KMS-11 (cell line): ENCODE data around the gene NPIPB6.
"Not testable (repeated sequence)": the region's sequence is repeated elsewhere in the genome, so short reads cannot be mapped to it uniquely, and the experiment has no call there.

Source experiments
- H2AFZ ChIP-seq: fragments of 200-600 bp; sonication (generic); 2 replicates; pipeline ENCODE4 v1.6.1; 2016; ENCODE audit warnings: antibody characterized with exemption, mixed run types, low read depth
- H3K27ac ChIP-seq: fragments of 200-600 bp; sonication (generic); 2 replicates; pipeline ENCODE4 v1.6.1; 2016; ENCODE audit warnings: mild to moderate bottlenecking, mixed run types
- H3K27me3 ChIP-seq: fragments of 200-600 bp; sonication (generic); 2 replicates; pipeline ENCODE4 v1.6.1; 2017; ENCODE audit warnings: mild to moderate bottlenecking, low read depth, mixed run types, moderate library complexity; ENCODE audit not compliant: insufficient read depth
- H3K36me3 ChIP-seq: fragments of 200-600 bp; sonication (generic); 2 replicates; pipeline ENCODE4 v1.6.1; 2017; ENCODE audit warnings: mild to moderate bottlenecking, mixed run types; ENCODE audit not compliant: insufficient read depth
- H3K4me1 ChIP-seq: fragments of 200-600 bp; sonication (generic); 2 replicates; pipeline ENCODE4 v1.6.1; 2016; ENCODE audit warnings: mild to moderate bottlenecking, low read depth, mixed run types; ENCODE audit not compliant: poor library complexity, severe bottlenecking
- H3K4me2 ChIP-seq: fragments of 200-600 bp; sonication (generic); 2 replicates; pipeline ENCODE4 v1.7.0; 2016; ENCODE audit warnings: mild to moderate bottlenecking, mixed run types
- H3K4me3 ChIP-seq: fragments of 200-600 bp; sonication (generic); IDR thresholded peaks from 2 replicates; pipeline ENCODE4 v1.6.1; 2017; ENCODE audit warnings: low read depth, low read length, mixed read lengths; ENCODE audit not compliant: insufficient read depth
- H3K79me2 ChIP-seq: fragments of 200-600 bp; sonication (generic); 2 replicates; pipeline ENCODE4 v1.6.1; 2016; ENCODE audit warnings: low read depth, mixed run types; ENCODE audit not compliant: insufficient read depth
- H3K9ac ChIP-seq: fragments of 200-600 bp; sonication (generic); 2 replicates; pipeline ENCODE4 v1.6.1; 2016; ENCODE audit warnings: mild to moderate bottlenecking, mixed run types
- H4K20me1 ChIP-seq: fragments of 200-600 bp; sonication (generic); 2 replicates; pipeline ENCODE4 v1.6.1; 2016; ENCODE audit warnings: mild to moderate bottlenecking, mixed run types; ENCODE audit not compliant: insufficient read depth

The NPIPB6 gene

DNA sequence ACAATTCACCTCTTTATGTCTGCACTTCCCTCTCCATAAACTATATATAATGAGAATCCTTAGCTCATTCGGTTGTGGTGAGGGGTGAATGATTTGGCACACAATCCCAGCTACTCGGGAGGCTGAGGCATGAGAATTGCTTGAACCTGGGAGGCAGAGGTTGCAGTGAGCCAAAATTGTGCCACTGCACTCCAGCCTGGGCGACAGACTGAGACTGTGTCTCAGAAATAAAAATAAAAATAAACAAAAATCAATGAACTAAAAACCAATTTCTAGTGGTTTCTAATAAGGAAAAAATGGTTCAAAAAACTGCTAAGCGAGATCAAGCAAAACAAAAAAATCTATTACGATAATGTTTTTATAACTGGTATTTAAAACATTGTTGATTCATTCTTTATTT lies at the start of gene NPIPB6:
Gene NPIPB6 (minus strand): TSS at position 101 of the 400 bp plus-strand sequence. CDS start 686 bp downstream, outside the sequence.
- H3K79me2 ChIP-seq, H2AFZ ChIP-seq, H3K9ac ChIP-seq, H3K27ac ChIP-seq, H3K27me3 ChIP-seq, H3K36me3 ChIP-seq, H4K20me1 ChIP-seq, H3K4me2 ChIP-seq, H3K4me3 ChIP-seq: not testable (repeated sequence)
- peaks cover 11% of the 10 kb centered on the region for H3K4me1 ChIP-seq

DNA sequence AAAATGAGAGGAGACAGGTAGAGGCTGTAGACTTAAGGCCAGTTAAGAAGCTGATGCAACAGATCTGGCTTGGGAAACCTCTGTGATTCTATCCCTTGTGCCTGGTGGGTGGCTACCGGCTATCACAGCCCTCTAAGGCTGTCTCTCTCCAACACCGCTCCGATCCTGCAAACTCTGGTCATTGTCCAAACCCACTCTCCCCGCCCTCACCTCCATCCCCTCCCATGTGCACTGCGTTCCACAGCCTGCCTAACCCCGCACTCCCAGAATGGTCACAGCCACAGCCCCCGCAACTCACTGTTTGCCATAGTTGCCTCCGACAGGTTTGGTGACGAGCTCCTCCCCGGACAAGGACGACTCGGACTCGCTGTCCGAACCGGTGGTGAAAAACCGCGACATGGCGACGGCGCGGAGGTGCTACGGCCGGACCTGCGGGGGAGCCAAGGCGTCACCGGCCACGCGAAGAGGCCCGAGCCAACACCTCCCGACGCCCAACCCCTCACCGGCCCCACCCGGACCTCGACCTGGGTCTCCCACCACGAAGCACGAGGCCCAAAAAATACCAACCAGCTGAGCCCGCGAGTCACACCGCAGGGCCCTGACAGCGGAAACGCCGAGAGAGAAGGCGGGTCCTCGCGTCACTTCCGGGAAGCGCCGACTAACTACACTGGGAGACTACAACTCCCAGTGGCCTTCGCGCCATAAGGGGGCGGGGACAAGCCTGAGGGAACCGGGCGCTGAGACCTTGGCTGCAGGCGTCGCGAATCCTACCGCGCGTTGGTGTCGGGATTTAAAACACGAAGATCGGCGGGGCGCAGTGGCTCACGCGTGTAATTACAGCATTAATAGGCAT lies 40.1 kb upstream of the NPIPB6 start, which contains the start of gene EIF3CL:
Gene EIF3CL (minus strand): TSS at position 622 of the 853 bp plus-strand sequence. CDS start 223 bp downstream, at position 399.
- H3K27me3 ChIP-seq, H3K4me3 ChIP-seq, H3K27ac ChIP-seq, H3K9ac ChIP-seq, H3K4me1 ChIP-seq, H2AFZ ChIP-seq, H3K79me2 ChIP-seq, H3K36me3 ChIP-seq, H4K20me1 ChIP-seq, H3K4me2 ChIP-seq: not testable (repeated sequence)

DNA sequence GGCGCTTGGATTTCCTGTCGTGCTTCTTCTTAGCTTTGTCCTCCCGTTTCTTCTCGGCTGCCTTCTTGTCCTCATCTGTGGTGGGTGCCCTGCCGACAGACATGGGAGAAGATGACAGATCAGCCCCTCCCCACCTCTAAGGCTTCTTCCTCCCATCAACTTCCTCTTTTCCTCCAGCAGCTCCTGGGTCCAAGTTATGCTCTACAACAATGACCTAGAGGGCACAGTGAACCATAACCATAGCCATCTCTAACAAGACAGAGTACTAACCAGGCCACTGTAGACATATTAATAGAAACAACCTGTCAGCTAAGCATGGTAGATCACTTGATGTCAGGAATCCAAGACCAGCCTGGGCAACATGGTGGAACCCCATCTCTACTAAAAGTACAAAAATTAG lies 28.7 kb upstream of the NPIPB6 start:
- H3K9ac ChIP-seq, H3K27ac ChIP-seq, H3K4me3 ChIP-seq, H4K20me1 ChIP-seq, H3K4me1 ChIP-seq, H3K79me2 ChIP-seq, H3K36me3 ChIP-seq, H2AFZ ChIP-seq, H3K4me2 ChIP-seq, H3K27me3 ChIP-seq: not testable (repeated sequence)

- not testable (repeated sequence) for H4K20me1 ChIP-seq, H3K27ac ChIP-seq, H3K4me2 ChIP-seq, H3K36me3 ChIP-seq, H2AFZ ChIP-seq, H3K4me1 ChIP-seq, H3K27me3 ChIP-seq, H3K4me3 ChIP-seq, H3K79me2 ChIP-seq, H3K9ac ChIP-seq
Observed at GRCh38 chr16:28382177-28382867, 19.0 kb upstream of the NPIPB6 start.

DNA sequence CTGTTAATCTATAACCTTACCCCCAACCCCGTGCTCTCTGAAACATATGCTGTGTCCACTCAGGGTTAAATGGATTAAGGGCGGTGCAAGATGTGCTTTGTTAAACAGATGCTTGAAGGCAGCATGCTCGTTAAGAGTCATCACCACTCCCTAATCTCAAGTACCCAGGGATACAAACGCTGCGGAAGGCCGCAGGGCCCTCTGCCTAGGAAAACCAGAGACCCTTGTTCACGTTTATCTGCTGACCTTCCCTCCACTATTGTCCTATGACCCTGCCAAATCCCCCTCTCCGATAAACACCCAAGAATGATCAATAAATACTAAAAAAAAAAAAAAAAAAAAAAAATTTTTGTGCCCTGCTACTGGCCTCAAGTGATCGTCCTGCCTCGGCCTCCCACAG lies 14.5 kb upstream of the NPIPB6 start:
- not testable (repeated sequence) for H3K9ac ChIP-seq, H3K79me2 ChIP-seq, H2AFZ ChIP-seq

DNA sequence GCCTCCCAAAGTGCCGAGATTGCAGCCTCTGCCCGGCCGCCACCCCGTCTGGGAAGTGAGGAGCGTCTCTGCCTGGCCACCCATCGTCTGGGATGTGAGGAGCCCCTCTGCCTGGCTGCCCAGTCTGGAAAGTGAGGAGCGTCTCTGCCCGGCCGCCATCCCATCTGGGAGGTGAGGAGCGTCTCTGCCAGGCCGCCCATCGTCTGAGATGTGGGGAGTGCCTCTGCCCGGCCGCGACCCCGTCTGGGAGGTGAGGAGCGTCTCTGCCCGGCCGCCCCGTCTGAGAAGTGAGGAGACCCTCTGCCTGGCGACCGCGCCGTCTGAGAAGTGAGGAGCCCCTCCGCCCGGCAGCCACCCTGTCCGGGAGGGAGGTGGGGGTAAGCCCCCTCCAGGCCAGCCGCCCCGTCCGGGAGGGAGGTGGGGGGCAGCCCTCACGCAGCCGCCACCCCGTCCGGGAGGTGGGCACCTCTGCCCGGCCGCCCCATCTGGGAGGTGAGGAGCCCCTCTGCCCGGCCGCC lies 13.9 kb upstream of the NPIPB6 start:
- H3K4me3 ChIP-seq, H3K9ac ChIP-seq, H3K36me3 ChIP-seq, H3K4me1 ChIP-seq, H4K20me1 ChIP-seq, H3K79me2 ChIP-seq, H2AFZ ChIP-seq, H3K27me3 ChIP-seq, H3K27ac ChIP-seq, H3K4me2 ChIP-seq: not testable (repeated sequence)

More for the DNA sequence above, 14.5 kb upstream of the NPIPB6 start:
- H4K20me1 ChIP-seq, H3K36me3 ChIP-seq, H3K27me3 ChIP-seq, H3K4me3 ChIP-seq, H3K4me2 ChIP-seq, H3K4me1 ChIP-seq, H3K27ac ChIP-seq: not testable (repeated sequence)

GRCh38 chr16:28375115-28375514 lies 11.8 kb upstream of the NPIPB6 start:
- H3K4me2 ChIP-seq, H2AFZ ChIP-seq, H3K27me3 ChIP-seq, H3K4me3 ChIP-seq, H4K20me1 ChIP-seq, H3K79me2 ChIP-seq, H3K4me1 ChIP-seq, H3K27ac ChIP-seq, H3K9ac ChIP-seq, H3K36me3 ChIP-seq: not testable (repeated sequence)

DNA sequence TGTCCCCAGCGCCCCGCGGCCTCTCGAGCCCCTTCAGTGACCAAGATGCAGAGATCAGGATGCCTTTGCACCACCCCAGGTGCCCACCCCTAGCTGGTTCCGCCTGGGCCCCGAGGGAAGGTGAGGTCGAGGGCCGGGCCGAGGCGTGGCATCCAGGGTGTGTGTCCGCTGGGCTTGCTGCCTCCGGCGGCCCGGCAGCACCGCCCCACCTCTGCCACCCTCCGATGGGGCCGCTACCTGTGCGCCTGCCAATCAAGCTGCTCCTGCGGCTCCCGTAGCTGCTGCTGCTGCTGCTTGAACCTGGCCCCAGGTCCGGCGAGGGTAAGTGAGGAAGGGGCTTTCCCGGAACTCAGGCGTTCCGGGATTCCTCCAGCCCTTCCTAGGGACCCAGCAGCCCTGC lies 11.0 kb upstream of the NPIPB6 start:
- H4K20me1 ChIP-seq, H3K27ac ChIP-seq, H3K4me2 ChIP-seq, H2AFZ ChIP-seq, H3K4me1 ChIP-seq, H3K79me2 ChIP-seq, H3K36me3 ChIP-seq, H3K9ac ChIP-seq, H3K27me3 ChIP-seq, H3K4me3 ChIP-seq: not testable (repeated sequence)

- not testable (repeated sequence) for H3K9ac ChIP-seq, H3K4me1 ChIP-seq, H3K79me2 ChIP-seq, H3K27ac ChIP-seq, H3K36me3 ChIP-seq, H3K4me3 ChIP-seq, H2AFZ ChIP-seq, H4K20me1 ChIP-seq, H3K27me3 ChIP-seq, H3K4me2 ChIP-seq
Observed at GRCh38 chr16:28367926-28368325, 4.6 kb upstream of the NPIPB6 start.
